Measurements from ENCODE around the gene SOBP.

The SOBP gene

GRCh38 chr6:107689951-107690642, 200.2 kb downstream of the SOBP start:
- no peak for DNase-seq (ENCODE audit: low read depth in 2 of 2)

- DNase-seq (ENCODE audit: low read depth in 2 of 2): no peak
Measured at GRCh38 chr6:107690643-107691061, 200.7 kb downstream of the SOBP start.

- no peak for DNase-seq (ENCODE audit: low read depth in 2 of 2)
Measured at GRCh38 chr6:107691062-107691751, 201.3 kb downstream of the SOBP start.

- no peak for DNase-seq (ENCODE audit: low read depth in 2 of 2)
Measured at GRCh38 chr6:107692351-107692750, 202.4 kb downstream of the SOBP start.

GRCh38 chr6:107695061-107695720, 205.3 kb downstream of the SOBP start:
- DNase-seq (ENCODE audit: low read depth in 2 of 2): no peak

GRCh38 chr6:107697682-107698081, 207.8 kb downstream of the SOBP start:
- DNase-seq (ENCODE audit: low read depth in 2 of 2): no peak

- no peak for DNase-seq (ENCODE audit: low read depth in 2 of 2)
Measured at GRCh38 chr6:107698146-107698545, 208.2 kb downstream of the SOBP start.

GRCh38 chr6:107699254-107699653, 209.3 kb downstream of the SOBP start:
- no peak for DNase-seq (ENCODE audit: low read depth in 2 of 2)

- DNase-seq (ENCODE audit: low read depth in 2 of 2): no peak
Measured at GRCh38 chr6:107699697-107700325, 209.9 kb downstream of the SOBP start.

GRCh38 chr6:107703606-107704005, 213.7 kb downstream of the SOBP start:
- DNase-seq (ENCODE audit: low read depth in 2 of 2): no peak

- DNase-seq (ENCODE audit: low read depth in 2 of 2): no peak
Measured at GRCh38 chr6:107704347-107705013, 214.6 kb downstream of the SOBP start.

GRCh38 chr6:107706516-107707115, 216.7 kb downstream of the SOBP start:
- no peak for DNase-seq (ENCODE audit: low read depth in 2 of 2)

GRCh38 chr6:107707346-107708275, 217.7 kb downstream of the SOBP start:
- no peak for DNase-seq (ENCODE audit: low read depth in 2 of 2)

GRCh38 chr6:107708435-107708834, 218.5 kb downstream of the SOBP start:
- no peak for DNase-seq (ENCODE audit: low read depth in 2 of 2)

- DNase-seq (ENCODE audit: low read depth in 2 of 2): no peak
Measured at GRCh38 chr6:107709341-107709740, 219.4 kb downstream of the SOBP start.

Data from stimulated activated CD8-positive, alpha-beta memory T cell treated with anti-CD3 and anti-CD28 coated beads, Interleukin-7, amount 100 ng/mL, for 4 hours (primary cell).